Panc1 (cell line): ENCODE measurements around the gene MS4A18.

ENCODE experiments used
- CTCF ChIP-seq: fragments of 450-650 bp; IDR thresholded peaks from 2 replicates; pipeline ENCODE4 v1.5.1; 2017; ENCODE audit warnings: mild to moderate bottlenecking
- POLR2AphosphoS5 ChIP-seq: IDR thresholded peaks from 2 replicates; pipeline ENCODE4 v1.6.1; 2012; ENCODE audit warnings: mild to moderate bottlenecking, low read depth, low read length, moderate library complexity

GRCh38 chr11:60769273-60769672 is 44.8 kb downstream of the MS4A18 start:
- TF ChIP-seq POLR2AphosphoS5 = no peak
- no peak for TF ChIP-seq CTCF
